ENCODE measurements around the gene TNFRSF18.

DNA sequence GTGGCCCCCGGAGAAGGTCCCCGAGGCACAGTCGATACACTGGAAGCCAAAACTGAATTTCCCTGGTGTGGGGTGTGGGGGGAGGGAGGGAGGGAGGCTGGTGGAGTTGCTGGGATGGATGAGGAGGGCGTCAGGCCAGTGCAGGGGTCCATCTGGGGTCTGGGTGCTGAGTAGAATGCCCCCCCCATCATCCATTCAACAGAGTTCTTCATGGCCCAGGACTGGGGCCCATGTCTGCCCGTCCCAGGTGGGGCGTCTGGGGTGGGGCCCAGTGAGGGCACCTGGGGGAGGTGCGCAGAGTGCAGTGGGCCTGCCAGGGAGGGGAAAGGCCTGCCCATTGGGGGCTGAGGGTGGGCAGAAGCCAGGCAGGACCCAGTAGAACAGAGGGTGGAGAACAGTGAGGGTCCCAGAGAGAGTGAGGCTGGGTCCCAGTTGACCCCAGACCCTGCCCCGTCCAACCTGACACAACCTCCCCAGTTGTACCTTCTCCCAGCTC is 1.9 kb downstream of the TNFRSF18 start:
- TF ChIP-seq EZH2 (IDR thresholded peaks at IDR 0.05; ENCODE audit: low read length) (no peak), CTCF (optimal IDR thresholded peaks at IDR 0.05 in 1 of 3, IDR thresholded peaks at IDR 0.05 in 1 of 3, conservative IDR thresholded peaks at IDR 0.05 in 1 of 3; ENCODE audit: extremely low read depth in 1 of 3, insufficient read depth in 2 of 3, low read length in 3 of 3) (no peak)

Measured in keratinocyte (primary cell).